ENCODE measurements around the gene PPP2R2C.

GRCh38 chr4:6416518-6417286 is 55.7 kb downstream of the PPP2R2C start:
- TF ChIP-seq CTCF (tag by site-specific recombination; IDR thresholded peaks at IDR 0.05) (no peak), ZNF580 (tag by site-specific recombination; IDR thresholded peaks at IDR 0.05) (no peak), ZNF777 (tag by site-specific recombination; IDR thresholded peaks at IDR 0.05; ENCODE audit: borderline replicate concordance) (no peak), ZNF76 (tag by site-specific recombination; IDR thresholded peaks at IDR 0.05; ENCODE audit: borderline replicate concordance, low read depth) (no peak), YY1 (tag by site-specific recombination; IDR thresholded peaks at IDR 0.05) (no peak), ZBTB17 (tag by site-specific recombination; IDR thresholded peaks at IDR 0.05) (no peak), ZNF362 (tag by site-specific recombination; IDR thresholded peaks at IDR 0.05) (no peak), ZNF114 (tag by site-specific recombination; IDR thresholded peaks at IDR 0.05) (no peak)
